Nephron (organoid): ENCODE measurements around the gene TTLL13.

Experiments
- H3K27ac Mint-ChIP-seq, 3 experiments: 2 replicates each; pipeline ENCODE4 v1.8.0; 2020; ENCODE audit warnings: mixed read lengths in 3 of 3, mild to moderate bottlenecking in 2 of 3, moderate library complexity in 1 of 3
- H3K27me3 Mint-ChIP-seq: 2 replicates; pipeline ENCODE4 v1.8.0; 2021; ENCODE audit warnings: low read depth, mild to moderate bottlenecking, moderate library complexity, mixed read lengths
- H3K36me3 Mint-ChIP-seq: 2 replicates; pipeline ENCODE4 v1.8.0; 2020; ENCODE audit warnings: low read depth, mixed read lengths
- H3K4me1 Mint-ChIP-seq: 2 replicates; pipeline ENCODE4 v1.8.0; 2020; ENCODE audit warnings: mixed read lengths
- H3K4me3 Mint-ChIP-seq, 3 experiments: 2 replicates each; pipeline ENCODE4 v1.8.0; 2020; ENCODE audit warnings: mild to moderate bottlenecking in 3 of 3, mixed read lengths in 3 of 3, moderate library complexity in 2 of 3
- H3K9me3 Mint-ChIP-seq: 2 replicates; pipeline ENCODE4 v1.8.0; 2020; ENCODE audit warnings: mixed read lengths
- TF ChIP-seq, protein P1 (sequence below), 3 experiments: fragments of 200-600 bp; sonication (generic); IDR thresholded peaks; one replicate each; pipeline ENCODE4 v1.5.0; 2021; ENCODE audit warnings: antibody characterized with exemption in 3 of 3; ENCODE audit not compliant: unreplicated experiment in 3 of 3

Gene TTLL13

DNA sequence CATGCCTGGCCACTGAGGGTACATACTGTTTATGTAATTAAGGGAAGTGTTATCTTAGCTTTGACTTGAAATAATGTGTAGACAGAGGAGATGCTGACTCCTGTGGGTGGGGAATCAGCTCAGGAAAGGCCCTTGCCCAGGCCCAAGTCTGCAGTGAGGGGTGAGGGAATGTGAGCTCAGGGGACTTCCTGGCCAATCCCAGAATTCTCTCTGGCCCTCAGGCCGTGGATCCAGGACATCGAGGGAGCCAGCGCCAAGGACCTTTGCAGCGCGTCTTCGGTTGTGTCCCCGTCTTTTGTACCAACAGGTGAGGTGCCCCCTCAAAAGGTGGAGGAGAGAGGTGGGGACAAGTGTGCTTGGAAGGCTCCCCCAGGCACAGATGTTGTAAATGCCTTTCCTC is 22.0 kb upstream of the TTLL13 start:
- H3K9me3 Mint-ChIP-seq, result no peaks in the 10 kb centered on the region
- peaks cover 5% of the 10 kb centered on the region for H3K4me1 Mint-ChIP-seq

DNA sequence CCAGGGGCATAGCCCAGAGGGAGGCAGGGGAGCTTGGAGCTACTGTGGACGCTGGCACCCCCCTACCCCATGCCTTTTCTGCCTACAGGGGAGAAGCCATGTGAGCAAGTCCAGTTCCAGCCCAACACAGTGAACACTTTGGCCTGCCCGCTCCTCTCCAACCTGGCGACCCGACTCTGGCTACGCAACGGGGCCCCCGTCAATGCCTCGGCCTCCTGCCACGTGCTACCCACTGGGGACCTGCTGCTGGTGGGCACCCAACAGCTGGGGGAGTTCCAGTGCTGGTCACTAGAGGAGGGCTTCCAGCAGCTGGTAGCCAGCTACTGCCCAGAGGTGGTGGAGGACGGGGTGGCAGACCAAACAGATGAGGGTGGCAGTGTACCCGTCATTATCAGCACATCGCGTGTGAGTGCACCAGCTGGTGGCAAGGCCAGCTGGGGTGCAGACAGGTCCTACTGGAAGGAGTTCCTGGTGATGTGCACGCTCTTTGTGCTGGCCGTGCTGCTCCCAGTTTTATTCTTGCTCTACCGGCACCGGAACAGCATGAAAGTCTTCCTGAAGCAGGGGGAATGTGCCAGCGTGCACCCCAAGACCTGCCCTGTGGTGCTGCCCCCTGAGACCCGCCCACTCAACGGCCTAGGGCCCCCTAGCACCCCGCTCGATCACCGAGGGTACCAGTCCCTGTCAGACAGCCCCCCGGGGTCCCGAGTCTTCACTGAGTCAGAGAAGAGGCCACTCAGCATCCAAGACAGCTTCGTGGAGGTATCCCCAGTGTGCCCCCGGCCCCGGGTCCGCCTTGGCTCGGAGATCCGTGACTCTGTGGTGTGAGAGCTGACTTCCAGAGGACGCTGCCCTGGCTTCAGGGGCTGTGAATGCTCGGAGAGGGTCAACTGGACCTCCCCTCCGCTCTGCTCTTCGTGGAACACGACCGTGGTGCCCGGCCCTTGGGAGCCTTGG is 21.3 kb upstream of the TTLL13 start:
- Mint-ChIP-seq H3K9me3 (no peaks in the 10 kb centered on the region), H3K36me3 (peaks cover 31% of the 10 kb centered on the region), H3K27me3 (no peaks in the 10 kb centered on the region), H3K27ac (no peak overlapping the region), H3K4me3 (no peak overlapping the region), H3K4me1 (peaks cover 9% of the 10 kb centered on the region)
- TF ChIP-seq, protein P1, sequence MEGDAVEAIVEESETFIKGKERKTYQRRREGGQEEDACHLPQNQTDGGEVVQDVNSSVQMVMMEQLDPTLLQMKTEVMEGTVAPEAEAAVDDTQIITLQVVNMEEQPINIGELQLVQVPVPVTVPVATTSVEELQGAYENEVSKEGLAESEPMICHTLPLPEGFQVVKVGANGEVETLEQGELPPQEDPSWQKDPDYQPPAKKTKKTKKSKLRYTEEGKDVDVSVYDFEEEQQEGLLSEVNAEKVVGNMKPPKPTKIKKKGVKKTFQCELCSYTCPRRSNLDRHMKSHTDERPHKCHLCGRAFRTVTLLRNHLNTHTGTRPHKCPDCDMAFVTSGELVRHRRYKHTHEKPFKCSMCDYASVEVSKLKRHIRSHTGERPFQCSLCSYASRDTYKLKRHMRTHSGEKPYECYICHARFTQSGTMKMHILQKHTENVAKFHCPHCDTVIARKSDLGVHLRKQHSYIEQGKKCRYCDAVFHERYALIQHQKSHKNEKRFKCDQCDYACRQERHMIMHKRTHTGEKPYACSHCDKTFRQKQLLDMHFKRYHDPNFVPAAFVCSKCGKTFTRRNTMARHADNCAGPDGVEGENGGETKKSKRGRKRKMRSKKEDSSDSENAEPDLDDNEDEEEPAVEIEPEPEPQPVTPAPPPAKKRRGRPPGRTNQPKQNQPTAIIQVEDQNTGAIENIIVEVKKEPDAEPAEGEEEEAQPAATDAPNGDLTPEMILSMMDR (IDR thresholded peaks at IDR 0.05; ENCODE audit: unreplicated experiment in 3 of 3), result no peak

More for the DNA sequence above, 22.0 kb upstream of the TTLL13 start:
- peaks cover 31% of the 10 kb centered on the region for H3K36me3 Mint-ChIP-seq
- no peaks in the 10 kb centered on the region for H3K27me3 Mint-ChIP-seq
- TF ChIP-seq, protein P1 (IDR thresholded peaks at IDR 0.05; ENCODE audit: unreplicated experiment in 3 of 3), result no peak
- H3K4me3 Mint-ChIP-seq, result no peak overlapping the region
- H3K27ac Mint-ChIP-seq, result no peak overlapping the region

DNA sequence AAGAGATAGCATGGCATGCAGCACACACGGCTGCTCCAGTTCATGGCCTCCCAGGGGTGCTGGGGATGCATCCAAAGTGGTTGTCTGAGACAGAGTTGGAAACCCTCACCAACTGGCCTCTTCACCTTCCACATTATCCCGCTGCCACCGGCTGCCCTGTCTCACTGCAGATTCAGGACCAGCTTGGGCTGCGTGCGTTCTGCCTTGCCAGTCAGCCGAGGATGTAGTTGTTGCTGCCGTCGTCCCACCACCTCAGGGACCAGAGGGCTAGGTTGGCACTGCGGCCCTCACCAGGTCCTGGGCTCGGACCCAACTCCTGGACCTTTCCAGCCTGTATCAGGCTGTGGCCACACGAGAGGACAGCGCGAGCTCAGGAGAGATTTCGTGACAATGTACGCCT is 20.4 kb upstream of the TTLL13 start:
- peaks cover 26% of the 10 kb centered on the region for H3K36me3 Mint-ChIP-seq
- no peaks in the 10 kb centered on the region for H3K9me3 Mint-ChIP-seq
- no peaks in the 10 kb centered on the region for H3K27me3 Mint-ChIP-seq
- no peak overlapping the region for H3K4me3 Mint-ChIP-seq
- TF ChIP-seq, protein P1 (IDR thresholded peaks at IDR 0.05; ENCODE audit: unreplicated experiment in 3 of 3), result no peak
- peaks cover 10% of the 10 kb centered on the region for H3K4me1 Mint-ChIP-seq
- H3K27ac Mint-ChIP-seq, result no peak overlapping the region

DNA sequence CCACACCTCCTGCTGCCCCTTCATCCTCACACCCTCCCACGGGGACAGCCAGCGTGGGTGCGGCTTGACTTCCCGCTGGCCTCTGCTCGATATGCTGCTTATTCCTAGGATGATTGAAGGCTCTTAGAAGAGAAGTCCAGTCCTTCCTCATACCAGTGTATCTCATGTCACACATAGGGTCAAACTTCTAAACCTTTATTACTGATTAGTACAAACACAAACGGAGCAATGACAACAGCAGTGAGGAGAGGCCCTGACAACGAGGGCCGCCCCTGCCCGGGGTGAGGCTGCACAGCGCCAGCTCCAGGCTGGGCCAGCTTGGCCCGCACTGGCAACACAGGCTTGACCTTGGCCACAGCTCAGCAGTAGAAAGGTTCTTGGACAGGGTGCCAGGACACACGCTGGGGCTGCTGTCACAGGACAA is 19.3 kb upstream of the TTLL13 start:
- Mint-ChIP-seq H3K27ac (no peak overlapping the region), H3K9me3 (no peaks in the 10 kb centered on the region), H3K27me3 (no peaks in the 10 kb centered on the region), H3K4me3 (peak overlapping the region; percentile 1 to 40 (median 20)), H3K4me1 (peaks cover 17% of the 10 kb centered on the region), H3K36me3 (peaks cover 19% of the 10 kb centered on the region)
- TF ChIP-seq, protein P1 (IDR thresholded peaks at IDR 0.05; ENCODE audit: unreplicated experiment in 3 of 3), result no peak

DNA sequence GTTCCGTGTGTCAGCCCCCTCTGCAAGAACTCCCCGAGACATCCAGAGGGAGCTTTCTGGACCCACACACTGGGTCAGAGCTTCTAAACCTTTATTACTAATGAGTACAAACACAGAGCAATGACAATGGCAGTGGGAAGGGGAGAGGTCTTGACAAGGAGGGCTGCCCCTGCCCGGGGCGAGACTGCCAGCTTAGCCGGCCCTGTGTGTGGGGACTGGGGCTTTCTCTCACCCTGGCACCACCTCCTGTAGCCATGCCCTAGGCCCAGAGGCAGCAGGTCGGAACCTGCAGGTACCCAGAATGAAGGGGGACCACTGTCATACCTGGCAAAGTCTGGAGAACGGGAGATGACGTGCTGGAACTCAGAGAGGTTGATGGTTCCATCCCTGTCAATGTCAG is 18.7 kb upstream of the TTLL13 start:
- TF ChIP-seq, protein P1 (IDR thresholded peaks at IDR 0.05; ENCODE audit: unreplicated experiment in 3 of 3), result no peak
- peak overlapping the region; percentile 27 to 43 (median 28) for H3K4me3 Mint-ChIP-seq
- H3K27me3 Mint-ChIP-seq, result no peaks in the 10 kb centered on the region
- no peak overlapping the region for H3K27ac Mint-ChIP-seq
- peaks cover 18% of the 10 kb centered on the region for H3K36me3 Mint-ChIP-seq
- no peaks in the 10 kb centered on the region for H3K9me3 Mint-ChIP-seq
- peaks cover 18% of the 10 kb centered on the region for H3K4me1 Mint-ChIP-seq
